OCI-LY3 (cell line): ENCODE measurements around the gene EZH1.

ENCODE experiments used
- EZH2phosphoT487 ChIP-seq: fragments of 200-600 bp; shearing (Covaris generic); IDR thresholded peaks from 2 replicates; pipeline ENCODE4 v1.6.1; 2018; ENCODE audit warnings: antibody characterized with exemption, mixed run types, low read depth
- TF ChIP-seq, protein P1 (sequence below): fragments of 200-600, 300-600 bp; sonication (generic); IDR thresholded peaks from 2 replicates; pipeline ENCODE4 v1.5.1; 2014; ENCODE audit warnings: antibody characterized with exemption, low read length, low read depth

DNA sequence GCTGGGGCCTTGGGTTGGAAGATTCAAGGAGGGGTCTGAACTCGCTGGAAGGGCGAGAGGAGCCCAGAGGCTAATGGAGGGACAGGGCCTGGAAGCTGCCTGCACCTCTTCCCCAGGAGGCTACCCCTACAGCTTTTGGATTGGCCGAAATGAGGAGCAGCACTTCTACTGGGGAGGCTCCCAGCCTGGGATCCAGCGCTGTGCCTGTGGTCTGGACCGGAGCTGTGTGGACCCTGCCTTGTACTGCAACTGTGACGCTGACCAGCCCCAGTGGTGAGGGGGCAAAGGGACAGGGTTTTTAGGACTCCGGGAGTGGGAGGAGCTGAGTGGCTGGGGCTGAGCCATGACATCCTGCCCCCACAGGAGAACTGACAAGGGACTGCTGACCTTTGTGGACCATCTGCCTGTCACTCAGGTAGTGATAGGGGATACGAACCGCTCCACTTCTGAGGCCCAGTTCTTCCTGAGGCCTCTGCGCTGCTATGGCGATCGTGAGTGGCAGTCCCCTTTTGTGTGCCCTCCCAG is 53.8 kb downstream of the EZH1 start:
- TF ChIP-seq, protein P1, sequence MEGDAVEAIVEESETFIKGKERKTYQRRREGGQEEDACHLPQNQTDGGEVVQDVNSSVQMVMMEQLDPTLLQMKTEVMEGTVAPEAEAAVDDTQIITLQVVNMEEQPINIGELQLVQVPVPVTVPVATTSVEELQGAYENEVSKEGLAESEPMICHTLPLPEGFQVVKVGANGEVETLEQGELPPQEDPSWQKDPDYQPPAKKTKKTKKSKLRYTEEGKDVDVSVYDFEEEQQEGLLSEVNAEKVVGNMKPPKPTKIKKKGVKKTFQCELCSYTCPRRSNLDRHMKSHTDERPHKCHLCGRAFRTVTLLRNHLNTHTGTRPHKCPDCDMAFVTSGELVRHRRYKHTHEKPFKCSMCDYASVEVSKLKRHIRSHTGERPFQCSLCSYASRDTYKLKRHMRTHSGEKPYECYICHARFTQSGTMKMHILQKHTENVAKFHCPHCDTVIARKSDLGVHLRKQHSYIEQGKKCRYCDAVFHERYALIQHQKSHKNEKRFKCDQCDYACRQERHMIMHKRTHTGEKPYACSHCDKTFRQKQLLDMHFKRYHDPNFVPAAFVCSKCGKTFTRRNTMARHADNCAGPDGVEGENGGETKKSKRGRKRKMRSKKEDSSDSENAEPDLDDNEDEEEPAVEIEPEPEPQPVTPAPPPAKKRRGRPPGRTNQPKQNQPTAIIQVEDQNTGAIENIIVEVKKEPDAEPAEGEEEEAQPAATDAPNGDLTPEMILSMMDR: no peak
- no peak for TF ChIP-seq EZH2phosphoT487
